AG04450 (cell line): Measurements from ENCODE around the gene ADAMTSL4. TPM values are rescaled to one million over a fixed set of nuclear protein-coding genes. Genes with fewer than 3 reads are reported as not detected.
"Not testable (repeated sequence)": the region's sequence is repeated elsewhere in the genome, so short reads cannot be mapped to it uniquely, and the experiment has no call there.

Experiments used
- CTCF ChIA-PET: fragments of 300-600, 350-600 bp; formaldehyde crosslinking; extraction: SDS; loops from one replicate; lab custom pipeline; 2022; ENCODE audit warnings: antibody characterized with exemption, inconsistent platforms; lab: Charles Lee
- POLR2A ChIA-PET: fragments of 350-600 bp; formaldehyde crosslinking; extraction: SDS; loops from one replicate; lab custom pipeline; 2021; ENCODE audit warnings: antibody characterized with exemption, inconsistent platforms; lab: Yijun Ruan, JAX
- DNase-seq: peaks from one replicate; pipeline ENCODE4 v3.0.0-alpha.2; 2011; ENCODE audit warnings: low read depth, low spot score
- H3K27ac ChIP-seq: one replicate; pipeline ENCODE4 v1.5.1; 2012; ENCODE audit warnings: low read depth, low read length, control low read depth
- H3K27me3 ChIP-seq: one replicate; pipeline ENCODE4 v1.6.0; 2012; ENCODE audit warnings: low read length; ENCODE audit not compliant: control insufficient read depth, insufficient read depth
- H3K4me3 ChIP-seq: 2 replicates; pipeline ENCODE4 v1.5.1; 2011; ENCODE audit warnings: mild to moderate bottlenecking, low read depth, low read length, control low read depth
- H3K9me3 ChIP-seq: 2 replicates; pipeline ENCODE4 v1.5.1; 2012; ENCODE audit warnings: low read length; ENCODE audit not compliant: control insufficient read depth, insufficient read depth
- polyA plus RNA-seq: library from polyadenylated mRNA; depleted of rRNA; stranded (reverse); fragments of >200 nt; gene quantifications from 2 replicates; pipeline ENCODE4 v1.2.3, GENCODE V29; 2011
- TF ChIP-seq, protein P1 (sequence below): IDR thresholded peaks from 2 replicates; pipeline ENCODE4 v1.5.1; 2011; ENCODE audit warnings: low read depth, low read length, control low read depth, inconsistent platforms

Gene ADAMTSL4
- polyA plus RNA-seq, 1 experiment, result 4.2 TPM

DNA sequence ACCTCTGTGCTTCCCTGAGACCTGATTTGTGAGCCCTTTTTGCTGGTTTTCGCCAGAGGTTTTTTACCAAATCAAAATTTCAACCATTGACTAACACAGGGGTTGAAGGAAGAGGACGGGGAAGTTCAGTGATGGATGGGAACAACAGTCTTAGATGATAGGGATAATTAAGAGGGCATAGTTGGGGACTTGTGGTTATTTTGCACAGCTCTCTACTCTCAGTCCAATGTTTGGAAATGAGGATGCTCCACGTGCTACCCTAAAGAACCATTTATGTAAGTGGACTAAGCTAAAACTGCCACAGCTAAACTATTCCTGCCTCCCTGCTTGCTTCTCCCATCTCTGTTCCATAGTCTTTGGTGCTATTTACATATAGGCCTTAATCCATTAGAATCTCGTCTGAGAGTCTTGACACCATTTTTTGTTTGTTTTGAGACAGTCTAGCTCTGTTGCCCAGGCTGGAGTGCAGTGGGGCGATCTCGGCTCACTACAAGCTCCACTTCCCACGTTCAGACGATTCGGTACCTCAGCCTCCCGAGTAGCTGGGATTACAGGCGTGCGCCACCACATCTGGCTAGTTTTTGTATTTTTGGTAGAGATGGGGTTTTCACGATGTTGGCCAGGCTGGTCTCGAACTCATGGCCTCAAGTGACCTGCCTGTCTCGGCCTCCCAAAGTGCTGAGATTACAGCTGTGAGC is 30.9 kb downstream of the ADAMTSL4 start:
- ChIA-PET POLR2A (interaction anchor here (0.6 to 4.9 kb wide), 27 partner anchors 9 to 469 kb away, joined by 3 to 130 read pairs (median 6); partner anchors contain the start of genes C1orf54, ENSA, FALEC and GOLPH3L), CTCF (interaction anchor here (0.9 to 7.0 kb wide), 4 partner anchors 19 to 41 kb away, joined by 3 to 59 read pairs (median 6); no protein-coding TSS in a partner anchor)
- Histone ChIP-seq H3K27ac (peak overlapping the region; percentile 91), H3K27me3 (no peaks in the 10 kb centered on the region), H3K4me3 (peak overlapping the region; percentile 58), H3K9me3 (peaks cover 3% of the 10 kb centered on the region; the same call in 1 of the 2 replicates)
- DNase-seq, result no peak
- TF ChIP-seq, protein P1, sequence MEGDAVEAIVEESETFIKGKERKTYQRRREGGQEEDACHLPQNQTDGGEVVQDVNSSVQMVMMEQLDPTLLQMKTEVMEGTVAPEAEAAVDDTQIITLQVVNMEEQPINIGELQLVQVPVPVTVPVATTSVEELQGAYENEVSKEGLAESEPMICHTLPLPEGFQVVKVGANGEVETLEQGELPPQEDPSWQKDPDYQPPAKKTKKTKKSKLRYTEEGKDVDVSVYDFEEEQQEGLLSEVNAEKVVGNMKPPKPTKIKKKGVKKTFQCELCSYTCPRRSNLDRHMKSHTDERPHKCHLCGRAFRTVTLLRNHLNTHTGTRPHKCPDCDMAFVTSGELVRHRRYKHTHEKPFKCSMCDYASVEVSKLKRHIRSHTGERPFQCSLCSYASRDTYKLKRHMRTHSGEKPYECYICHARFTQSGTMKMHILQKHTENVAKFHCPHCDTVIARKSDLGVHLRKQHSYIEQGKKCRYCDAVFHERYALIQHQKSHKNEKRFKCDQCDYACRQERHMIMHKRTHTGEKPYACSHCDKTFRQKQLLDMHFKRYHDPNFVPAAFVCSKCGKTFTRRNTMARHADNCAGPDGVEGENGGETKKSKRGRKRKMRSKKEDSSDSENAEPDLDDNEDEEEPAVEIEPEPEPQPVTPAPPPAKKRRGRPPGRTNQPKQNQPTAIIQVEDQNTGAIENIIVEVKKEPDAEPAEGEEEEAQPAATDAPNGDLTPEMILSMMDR, result no peak

DNA sequence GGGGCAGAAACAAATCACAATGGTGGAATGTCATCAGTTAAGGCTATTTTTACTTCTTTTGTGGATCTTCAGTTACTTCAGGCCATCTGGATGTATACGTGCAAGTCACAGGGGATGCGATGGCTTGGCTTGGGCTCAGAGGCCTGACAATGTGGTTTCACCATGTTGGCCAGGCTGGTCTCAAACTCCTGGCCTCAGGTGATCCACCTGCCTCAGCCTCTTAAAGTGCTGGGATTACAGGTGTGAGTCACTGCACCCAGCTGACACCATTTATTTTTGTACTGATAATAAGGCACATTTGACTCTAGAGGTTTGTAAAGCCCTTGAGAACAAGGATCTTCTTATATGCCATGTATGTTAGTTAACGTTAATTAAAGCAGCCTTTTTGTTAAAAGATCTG is 31.8 kb downstream of the ADAMTSL4 start:
- POLR2A ChIA-PET, H3K9me3 ChIP-seq, DNase-seq, H3K27me3 ChIP-seq, H3K27ac ChIP-seq, H3K4me3 ChIP-seq: not testable (repeated sequence)
- CTCF ChIA-PET, result interaction anchor here (7.0 kb wide), 1 partner anchor 20 kb away, joined by 59 read pairs; no protein-coding TSS in a partner anchor

DNA sequence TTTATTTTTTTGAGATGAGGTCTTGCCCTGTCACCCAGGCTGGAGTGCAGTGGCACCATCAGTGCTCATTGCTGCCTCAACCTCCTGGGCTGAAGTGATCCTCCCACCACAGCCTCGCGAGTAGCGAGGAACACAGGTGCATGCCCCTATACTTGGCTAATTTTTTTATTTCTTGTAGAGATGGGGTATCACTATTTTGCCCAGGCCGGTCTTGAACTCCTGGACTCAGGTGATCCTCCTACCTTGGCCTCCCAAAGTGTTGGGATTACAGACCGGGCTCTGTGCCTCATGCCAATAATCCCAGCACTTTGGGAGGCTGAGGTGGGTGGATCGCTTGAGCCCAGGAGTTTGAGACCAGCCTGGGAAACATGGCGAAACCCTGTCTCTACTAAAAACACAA is 32.2 kb downstream of the ADAMTSL4 start:
- H3K4me3 ChIP-seq, H3K27me3 ChIP-seq, DNase-seq, H3K27ac ChIP-seq, H3K9me3 ChIP-seq, POLR2A ChIA-PET: not testable (repeated sequence)
- CTCF ChIA-PET, result interaction anchor here (7.0 kb wide), 1 partner anchor 20 kb away, joined by 59 read pairs; no protein-coding TSS in a partner anchor

DNA sequence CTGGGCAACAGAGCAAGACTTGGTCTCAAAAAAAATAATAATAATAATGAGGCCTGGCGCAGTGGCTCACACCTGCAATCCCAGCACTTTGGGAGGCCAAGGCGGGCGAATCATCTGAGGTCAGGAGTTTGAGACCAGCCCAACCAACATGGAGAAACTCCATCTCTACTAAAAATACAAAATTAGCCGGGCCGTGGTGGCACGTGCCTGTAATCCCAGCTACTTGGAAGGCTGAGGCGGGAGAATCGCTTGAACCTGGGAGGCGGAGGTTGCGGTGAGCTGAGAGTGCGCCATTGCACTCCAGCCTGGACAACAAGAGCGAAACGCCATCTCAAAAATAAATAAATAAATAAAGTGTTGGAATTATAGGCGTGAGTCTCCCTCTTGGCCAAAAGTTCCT is 32.8 kb downstream of the ADAMTSL4 start:
- CTCF ChIA-PET, result interaction anchor here (0.9 kb wide), 1 partner anchor 21 kb away, joined by 3 read pairs; no protein-coding TSS in a partner anchor

DNA sequence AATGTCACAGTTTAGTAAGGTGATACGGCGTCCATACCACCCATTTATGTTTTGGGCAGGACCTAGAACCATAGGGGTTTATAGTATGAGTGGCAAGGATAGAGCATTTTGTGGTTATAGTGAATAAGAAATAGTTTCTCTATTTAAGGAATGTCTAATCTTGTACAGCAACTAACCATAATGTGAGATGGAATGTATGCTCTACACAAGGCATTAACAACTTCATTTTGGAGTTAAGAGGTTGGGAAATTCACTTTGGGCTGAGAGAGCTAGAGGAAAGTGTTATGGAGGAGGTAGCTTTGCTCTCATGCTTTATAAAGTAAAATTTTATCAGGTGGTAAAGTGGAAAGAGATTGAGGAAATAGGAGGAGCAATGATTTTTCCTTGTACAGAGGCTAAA is 33.2 kb downstream of the ADAMTSL4 start:
- no peaks in the 10 kb centered on the region for H3K27me3 ChIP-seq
- TF ChIP-seq, protein P1, result no peak
- peaks cover 3% of the 10 kb centered on the region; the same call in 1 of the 2 replicates for H3K9me3 ChIP-seq
- ChIA-PET CTCF (interaction anchor here (0.9 kb wide), 1 partner anchor 22 kb away, joined by 3 read pairs; no protein-coding TSS in a partner anchor), POLR2A (interaction anchor here (0.6 kb wide), 1 partner anchor 571 kb away, joined by 3 read pairs; no protein-coding TSS in a partner anchor)
- H3K27ac ChIP-seq, result no peak overlapping the region
- DNase-seq, result no peak
- H3K4me3 ChIP-seq, result no peak overlapping the region

More for the DNA sequence above, 32.8 kb downstream of the ADAMTSL4 start:
- not testable (repeated sequence) for H3K27ac ChIP-seq, H3K4me3 ChIP-seq, DNase-seq, H3K27me3 ChIP-seq, H3K9me3 ChIP-seq
- POLR2A ChIA-PET, result interaction anchor here (0.6 kb wide), 1 partner anchor 572 kb away, joined by 3 read pairs; no protein-coding TSS in a partner anchor

DNA sequence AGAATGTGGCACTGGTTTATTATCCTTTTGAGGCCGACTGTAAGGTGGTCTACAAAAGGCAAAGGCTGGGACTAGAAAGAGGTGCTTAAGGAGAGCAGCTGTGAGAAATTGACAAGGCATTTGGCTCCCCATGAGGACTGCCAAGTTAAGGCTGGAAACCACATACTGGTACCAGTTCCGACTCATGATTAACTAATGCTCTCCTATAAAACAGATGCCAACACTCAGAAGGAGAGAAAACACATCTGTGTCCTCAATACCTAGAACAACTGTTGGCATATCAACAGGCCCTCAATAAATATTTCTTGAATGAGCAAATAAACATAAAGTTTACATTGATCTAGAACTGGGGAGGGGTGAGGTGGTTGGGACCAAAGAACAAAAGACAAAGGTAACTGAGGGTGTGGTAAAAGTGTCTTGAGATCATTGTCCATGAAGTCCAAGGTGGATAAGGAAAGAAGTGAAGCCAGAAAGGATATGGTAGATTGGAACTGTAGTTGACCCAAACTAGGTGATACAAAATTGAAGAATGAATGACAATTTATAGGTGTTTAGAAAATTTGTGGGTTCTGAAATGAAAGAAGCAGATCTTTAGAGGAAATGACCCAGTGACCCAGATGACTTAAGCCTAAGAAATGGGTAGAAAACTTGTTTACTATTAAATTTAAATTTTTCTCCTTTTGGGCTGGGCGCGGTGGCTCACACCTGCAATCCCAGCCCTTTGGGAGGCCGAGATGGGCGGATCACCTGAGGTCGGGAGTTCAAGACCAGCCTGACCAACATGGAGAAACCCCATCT is 47.1 kb downstream of the ADAMTSL4 start:
- Histone ChIP-seq H3K4me3 (no peak overlapping the region), H3K9me3 (no peaks in the 10 kb centered on the region), H3K27ac (no peak overlapping the region), H3K27me3 (no peaks in the 10 kb centered on the region)
- DNase-seq, result no peak
- POLR2A ChIA-PET, result interaction anchor here (2.3 kb wide), 1 partner anchor 16 kb away, joined by 9 read pairs; the partner anchor contains the start of gene MCL1
- TF ChIP-seq, protein P1, result no peak
- CTCF ChIA-PET, result no interaction called here
